Panc1 (cell line): Measurements from ENCODE around the gene HMGCS2.

ENCODE experiments used
- CTCF ChIP-seq: fragments of 450-650 bp; IDR thresholded peaks from 2 replicates; pipeline ENCODE4 v1.5.1; 2017; ENCODE audit warnings: mild to moderate bottlenecking
- POLR2AphosphoS5 ChIP-seq: IDR thresholded peaks from 2 replicates; pipeline ENCODE4 v1.6.1; 2012; ENCODE audit warnings: mild to moderate bottlenecking, low read depth, low read length, moderate library complexity
- REST ChIP-seq, 2 experiments: IDR thresholded peaks; 2 replicates each; pipeline ENCODE4 v1.6.1; 2011 to 2012; ENCODE audit warnings: low read depth in 2 of 2, control low read depth in 1 of 2, low read length in 1 of 2, mild to moderate bottlenecking in 1 of 2, moderate library complexity in 1 of 2; ENCODE audit not compliant: insufficient read depth in 1 of 2

GRCh38 chr1:119703666-119704450 lies 64.8 kb downstream of the HMGCS2 start:
- TF ChIP-seq CTCF (no peak), REST (IDR thresholded peaks at IDR 0.05; ENCODE audit: insufficient read depth in 1 of 2, low read depth in 2 of 2, low read length in 1 of 2) (no peak), POLR2AphosphoS5 (no peak)
